Heart left ventricle (tissue), 16 donors: ENCODE measurements around the gene SLC39A10. TPM values are rescaled to one million over a fixed set of nuclear protein-coding genes. Genes with fewer than 3 reads are reported as not detected.
A peak's percentile ranks its signal among the peaks of the same experiment; 100 is the strongest.

Experiments used
- ATAC-seq, 4 donors: fragments of 200-7000 bp; cut with Tn5 transposase; one replicate each; pipeline ENCODE4 v1.9.1; 2020 to 2022; ENCODE audit warnings: moderate library complexity in 4 of 4, mild to moderate bottlenecking in 3 of 4, moderate number of reproducible peaks in 1 of 4
- DNase-seq, 5 donors: peaks; one replicate each; pipeline ENCODE4 v3.0.0-alpha.2; 2020
- H3K27ac ChIP-seq, 12 donors: fragments of 200-600 bp; sonication (generic) in 4 of 12; one replicate each; pipeline versions ENCODE4 v1.5.0 to v1.8.0; 2016 to 2022; ENCODE audit warnings: mild to moderate bottlenecking in 2 of 12
- H3K27me3 ChIP-seq, 9 donors: fragments of 200-600 bp; sonication (generic) in 2 of 9; one replicate each; pipeline versions ENCODE4 v1.5.1 to v1.8.0; 2016 to 2022; ENCODE audit warnings: mild to moderate bottlenecking in 3 of 9
- H3K36me3 ChIP-seq, 9 donors: fragments of 200-600 bp; sonication (generic) in 2 of 9; one replicate each; pipeline versions ENCODE4 v1.5.0 to v1.8.0; 2018 to 2022; ENCODE audit warnings: mild to moderate bottlenecking in 2 of 9
- H3K4me1 ChIP-seq, 12 donors: fragments of 200-600 bp; sonication (generic) in 4 of 12; one replicate each; pipeline versions ENCODE4 v1.5.0 to v1.8.0; 2016 to 2022; ENCODE audit warnings: mild to moderate bottlenecking in 3 of 12
- H3K4me3 ChIP-seq, 12 donors: fragments of 200-600 bp; sonication (generic) in 4 of 12; one replicate each; pipeline versions ENCODE4 v1.5.0 to v1.8.0; 2017 to 2022; ENCODE audit warnings: mild to moderate bottlenecking in 9 of 12, moderate library complexity in 4 of 12
- H3K9me3 ChIP-seq, 12 donors: fragments of 200-600 bp; sonication (generic) in 4 of 12; one replicate each; pipeline versions ENCODE4 v1.5.0 to v1.8.0; 2016 to 2022; ENCODE audit warnings: mild to moderate bottlenecking in 1 of 12
- CTCF ChIP-seq, 12 donors: fragments of 200-600 bp; sonication (generic) in 4 of 12; IDR thresholded peaks; one replicate each; pipeline versions ENCODE4 v1.5.0 to v1.8.0; 2018 to 2022; ENCODE audit warnings: antibody characterized with exemption in 12 of 12, mild to moderate bottlenecking in 5 of 12
- POLR2A ChIP-seq, 2 donors: fragments of 450-650 bp; IDR thresholded peaks; one replicate each; pipeline ENCODE4 v1.6.1; 2017; ENCODE audit warnings: antibody characterized with exemption in 2 of 2, mild to moderate bottlenecking in 2 of 2, moderate library complexity in 2 of 2
- WGBS, 4 donors: extraction: QIAGEN DNeasy Blood & Tissue Kit in 2 of 4; methylation state at CpG; one replicate each; pipeline versions ENCODE4 v1.1.5 to v1.1.7; 2013 to 2018; 5-methylcytosine and 5-hydroxymethylcytosine counted together
- intact Hi-C, 10 donors: fragments of 100-400 bp; cut with DNase I; formaldehyde crosslinking; loops; one replicate each; pipeline versions ENCODE4 v1.11.1 to v1.14.2; 2022
- long read RNA-seq, 3 donors: library from polyadenylated mRNA; unstranded; transcript quantifications; one replicate each; pipeline ENCODE4 v2.0.0, GENCODE V29; 2020 to 2021
- polyA plus RNA-seq, 2 donors: library from polyadenylated mRNA; stranded (reverse); fragments of 200-250 nt; gene quantifications; one replicate each; pipeline ENCODE4 v1.2.3, GENCODE V29; 2013
- total RNA-seq, 9 donors: library from RNA; depleted of rRNA in 2 of 9; stranded (reverse); fragments of >200 nt in 2 of 9; fragmentation: NEBNext Ultra II Directional in 3 of 9; extraction: Animal tissue kit (Norgen Biotek cat#: 25700) in 3 of 9; gene quantifications; one replicate each; pipeline versions ENCODE4 v1.1.0 to v1.2.4, GENCODE V29; 2016 to 2023
- donor health status: ischemic (EF 13 %, LVEDD 7.1; RV severe dilation, severe dysfunction).
- donor health status: healthy with polysubstance abuse.
- donor health status: DM: no; HTN: yes; CAD: no.
- donor health status: DM: no; HTN: no; CAD: no.
- donor health status: ischemic (EF 25% LVEDD 6.9; RV normal size, moderate dysfunction).
- donor health status: ischemic (EF 25% LVEDD 5.7; RV mildly dilated, moderate dysfunction).
- donor health status: healthy.
- donor health status: DM: yes; HTN: yes; CAD: no.
- donor health status: ischemic (EF 35%, LVEDD 5.7; RV mildly dilated, moderate dysfunction).
- donor health status: nonischemic (EF 11% LVEDD 7.7; RV severe dilation, severe dysfunction).
- donor health status: DM: yes; HTN: yes; CAD: no.
- donor health status: PGD.
- donor health status: ischemic (EF 29% LVEDD 5.4; RV normal size, mild dysfunction).
- donor health status: nonischemic (EF 23%, LVEDD 6.1; RV moderate dilation, normal function).

SLC39A10 gene
- total RNA-seq (10 to 100 TPM in 4 of 9 donors, 1 to 10 TPM in 5; 4.0 to 18.2 (median 9.2) TPM), polyA plus RNA-seq (10 to 100 TPM in 1 of 2 donors, 1 to 10 TPM in 1; 3.1 to 10.2 TPM)
- long read RNA-seq, donor 1, full-length matches to known transcripts, result 6 of 8 reads
- long read RNA-seq, donor 1, partial matches to known transcripts, result 0 of 8 reads
- long read RNA-seq, donor 1, other reads (novel, unspliced or antisense), result 2 of 8 reads
- long read RNA-seq, donor 2, full-length matches to known transcripts, result 3 of 9 reads
- long read RNA-seq, donor 2, partial matches to known transcripts, result 3 of 9 reads
- long read RNA-seq, donor 2, other reads (novel, unspliced or antisense), result 3 of 9 reads
- long read RNA-seq, donor 3, full-length matches to known transcripts, result 10 of 17 reads
- long read RNA-seq, donor 3, partial matches to known transcripts, result 2 of 17 reads
- long read RNA-seq, donor 3, other reads (novel, unspliced or antisense), result 5 of 17 reads

- TF ChIP-seq CTCF (IDR thresholded peaks at IDR 0.05) (peak in 6 of 12 donors; percentile 14 to 39 (median 29)), POLR2A (IDR thresholded peaks at IDR 0.05) (peak; percentile 47 to 93)
Observed at GRCh38 chr2:195656859-195657633, at the start of gene SLC39A10. Gene SLC39A10 (plus strand): TSS chr2:195657226. CDS start chr2:195680043, 22,817 bp downstream.

GRCh38 chr2:195608768-195609454 lies 48.1 kb upstream of the SLC39A10 start:
- 59 to 80% (median 72%) methylated on average over 7 of the region's 7 CpGs for WGBS, 4 donors
- ATAC-seq (no peak), DNase-seq (no peak)
- Histone ChIP-seq H3K27me3 (no peaks in the 10 kb centered on the region), H3K9me3 (no peaks in the 10 kb centered on the region), H3K36me3 (no peaks in the 10 kb centered on the region), H3K4me1 (peaks cover 0 to 28% (median 10%) of the 10 kb centered on the region in 12 donors), H3K4me3 (no peak overlapping the region), H3K27ac (no peak overlapping the region)
- intact Hi-C loops, result no loop called here
- no peak for TF ChIP-seq POLR2A (IDR thresholded peaks at IDR 0.05)
- no peak for TF ChIP-seq CTCF (IDR thresholded peaks at IDR 0.05)

More at GRCh38 chr2:195656859-195657633, at the start of gene SLC39A10:
- peak; percentile 88 to 94 (median 92) for ATAC-seq
- Histone ChIP-seq H3K27ac (peak within 1 kb of the TSS; percentile 89 to 99 (median 98)), H3K36me3 (no peaks in the 10 kb centered on the region), H3K4me3 (peak within 1 kb of the TSS; percentile 67 to 96 (median 93)), H3K27me3 (no peaks in the 10 kb centered on the region), H3K9me3 (no peaks in the 10 kb centered on the region), H3K4me1 (peaks cover 0 to 37% (median 15%) of the 10 kb centered on the region in 12 donors)
- WGBS, 4 donors, result 0 to 1% (median 0%) methylated on average over 54 to 85 of the region's 85 CpGs
- peak; percentile 96 to 98 (median 97) for DNase-seq
- intact Hi-C loops, result loop anchor here in 4 of 10 donors (1.0 to 10.0 kb wide), 6 partner anchors 67 to 410 kb away; partner anchors contain the start of gene DNAH7 (in 2 of the 4)

- Histone ChIP-seq H3K36me3 (no peaks in the 10 kb centered on the region), H3K4me1 (peaks cover 0 to 28% (median 13%) of the 10 kb centered on the region in 12 donors), H3K27me3 (no peaks in the 10 kb centered on the region), H3K4me3 (no peak overlapping the region), H3K9me3 (no peaks in the 10 kb centered on the region), H3K27ac (peak overlapping the region in 1 of 12 donors; percentile 70)
- ATAC-seq (no peak), DNase-seq (no peak)
- TF ChIP-seq CTCF (IDR thresholded peaks at IDR 0.05), result no peak
- no peak for TF ChIP-seq POLR2A (IDR thresholded peaks at IDR 0.05)
- intact Hi-C loops, result no loop called here
Observed at GRCh38 chr2:195610717-195611116, 46.3 kb upstream of the SLC39A10 start.
